C4-2B (cell line): ENCODE results near the gene RPS21.

Experiments
- H3K27ac ChIP-seq: fragments of 450-650 bp; 2 replicates; pipeline ENCODE4 v1.5.1; 2017
- CTCF ChIP-seq: fragments of 450-650 bp; conservative IDR thresholded peaks from 2 replicates; pipeline ENCODE4 v1.5.1; 2017; ENCODE audit warnings: mild to moderate bottlenecking
- ZFX ChIP-seq: fragments of 450-650 bp; IDR thresholded peaks from 2 replicates; pipeline ENCODE4 v1.6.1; 2017

RPS21 gene

DNA sequence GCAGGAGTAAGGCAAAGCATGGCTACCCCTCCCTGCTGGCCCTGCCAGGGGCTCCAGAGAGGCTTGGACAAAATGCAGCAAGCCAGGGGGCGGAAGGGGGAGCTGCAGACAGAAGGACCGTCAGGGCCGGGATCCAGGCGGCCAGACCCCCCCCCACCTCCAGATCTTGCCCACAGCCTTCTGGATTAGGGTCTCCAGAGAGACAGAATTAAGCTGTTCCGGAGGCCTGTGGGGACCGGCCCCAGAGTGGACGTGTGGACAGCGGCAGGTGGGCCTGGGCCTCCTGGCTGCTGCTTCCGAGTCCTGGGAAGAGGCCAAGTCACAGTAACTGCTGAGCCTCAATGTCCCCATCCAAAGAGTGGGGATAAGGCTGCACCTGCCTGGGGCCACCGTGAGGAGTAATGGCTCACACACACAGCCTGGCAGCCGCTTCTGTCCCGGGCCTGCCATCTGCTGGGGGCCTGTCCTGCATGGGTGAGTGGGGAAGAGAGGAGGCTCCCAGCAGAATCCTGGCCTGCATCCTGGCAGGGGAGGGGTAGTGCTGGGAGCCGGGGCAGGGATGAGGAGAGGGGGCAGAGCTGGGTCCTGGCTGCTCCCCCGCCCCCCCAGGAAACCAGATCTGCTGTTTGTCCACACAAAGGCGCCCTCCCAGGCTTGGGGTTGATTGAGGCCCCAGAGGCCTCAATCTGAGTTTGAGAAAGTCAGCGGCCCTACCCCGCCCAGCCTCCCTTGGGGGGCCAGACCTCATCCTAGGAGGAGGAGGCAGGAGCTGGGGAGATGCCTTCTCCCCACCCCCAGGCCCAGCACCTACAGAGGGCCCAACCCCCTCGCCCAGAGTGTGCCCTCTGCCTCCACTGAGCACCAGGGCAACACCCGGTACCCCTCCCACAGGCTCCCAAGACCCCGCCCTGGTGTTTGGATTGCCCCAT is 23.6 kb upstream of the RPS21 start:
- TF ChIP-seq ZFX: no peak
- TF ChIP-seq CTCF: no peak
- H3K27ac ChIP-seq: no peak overlapping the region

GRCh38 chr20:62363920-62364851 is 22.7 kb upstream of the RPS21 start:
- H3K27ac ChIP-seq: peak overlapping the region; percentile 98; the same call in 1 of the 2 replicates
- TF ChIP-seq CTCF (no peak), ZFX (no peak)

GRCh38 chr20:62364911-62365736 is 21.8 kb upstream of the RPS21 start:
- peak overlapping the region; percentile 98 for H3K27ac ChIP-seq
- no peak for TF ChIP-seq CTCF
- TF ChIP-seq ZFX: no peak

DNA sequence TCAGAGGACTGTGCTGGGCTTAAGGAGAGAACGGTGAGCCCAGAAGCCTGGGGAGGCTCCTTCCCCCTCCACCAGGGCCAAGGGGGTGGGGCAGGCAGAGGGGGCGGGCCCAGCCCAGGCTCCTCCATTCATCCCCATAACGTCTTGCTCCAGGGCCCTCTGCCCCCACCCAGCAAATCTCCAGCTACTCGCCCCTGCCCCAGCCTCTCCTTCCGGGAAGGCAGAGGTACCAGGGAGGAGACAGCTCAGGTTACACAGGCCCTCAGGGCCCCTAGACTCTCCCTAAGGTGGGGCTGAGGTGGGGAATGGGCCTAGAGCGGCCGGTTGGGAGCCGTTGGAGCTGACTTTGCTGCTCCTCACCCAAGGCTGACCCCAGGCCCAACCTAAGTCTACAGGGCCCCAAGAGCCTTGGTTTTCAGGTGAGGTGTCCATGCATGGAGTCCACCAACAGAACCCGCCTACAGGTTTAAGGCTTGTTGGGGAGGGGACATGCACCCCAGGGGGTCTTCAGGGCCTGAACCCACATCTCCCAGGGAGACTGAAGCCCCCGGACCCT is 21.0 kb upstream of the RPS21 start:
- H3K27ac ChIP-seq: peak overlapping the region; percentile 98

GRCh38 chr20:62366370-62367135 is 20.4 kb upstream of the RPS21 start:
- TF ChIP-seq ZFX: peak; percentile 80
- no peak for TF ChIP-seq CTCF
- peak overlapping the region; percentile 98 for H3K27ac ChIP-seq

More for the DNA sequence above, 21.0 kb upstream of the RPS21 start:
- TF ChIP-seq CTCF: no peak
- TF ChIP-seq ZFX: no peak

DNA sequence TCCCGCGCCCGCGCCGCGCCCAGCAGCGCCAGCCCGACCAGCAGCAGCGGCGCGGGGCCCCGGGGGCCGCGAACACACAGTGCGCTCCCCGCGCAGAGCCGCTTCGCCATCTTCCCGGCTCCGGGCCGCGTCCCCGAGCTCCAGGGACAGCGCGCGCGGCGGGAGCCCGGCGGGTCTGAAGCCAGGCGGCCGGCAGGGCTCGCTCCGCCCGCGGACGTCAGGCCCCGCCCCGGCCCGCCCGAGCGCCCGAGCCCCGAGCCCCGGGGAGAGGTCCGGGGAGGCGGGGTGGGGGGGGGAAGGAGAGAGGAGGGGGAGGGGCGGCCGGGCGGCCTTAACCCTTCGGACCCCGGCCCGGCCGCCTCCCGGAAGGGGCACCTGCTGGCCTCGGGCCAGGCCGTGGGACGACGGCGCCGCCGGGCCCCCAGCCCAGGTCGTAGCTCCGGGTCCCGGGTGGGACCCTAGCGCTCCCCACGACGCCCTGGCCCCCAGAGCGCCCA is 19.7 kb upstream of the RPS21 start, which contains the start of gene LAMA5:
LAMA5 (minus strand) TSS at position 177 of the 497 bp plus-strand sequence; CDS start at position 110, 67 bp downstream.
- no peak for TF ChIP-seq CTCF
- TF ChIP-seq ZFX: peak; percentile 2; the same call in 1 of the 2 replicates
- H3K27ac ChIP-seq: peak within 1 kb of the TSS; percentile 98
